GM12872 (cell line): ENCODE measurements around the gene MORC2.

Experiments used
- TF ChIP-seq, protein P1 (sequence below): IDR thresholded peaks from 3 replicates; pipeline ENCODE4 v1.5.1; 2011; ENCODE audit warnings: low read depth, mild to moderate bottlenecking, low read length, moderate library complexity; ENCODE audit not compliant: insufficient read depth

The MORC2 gene

DNA sequence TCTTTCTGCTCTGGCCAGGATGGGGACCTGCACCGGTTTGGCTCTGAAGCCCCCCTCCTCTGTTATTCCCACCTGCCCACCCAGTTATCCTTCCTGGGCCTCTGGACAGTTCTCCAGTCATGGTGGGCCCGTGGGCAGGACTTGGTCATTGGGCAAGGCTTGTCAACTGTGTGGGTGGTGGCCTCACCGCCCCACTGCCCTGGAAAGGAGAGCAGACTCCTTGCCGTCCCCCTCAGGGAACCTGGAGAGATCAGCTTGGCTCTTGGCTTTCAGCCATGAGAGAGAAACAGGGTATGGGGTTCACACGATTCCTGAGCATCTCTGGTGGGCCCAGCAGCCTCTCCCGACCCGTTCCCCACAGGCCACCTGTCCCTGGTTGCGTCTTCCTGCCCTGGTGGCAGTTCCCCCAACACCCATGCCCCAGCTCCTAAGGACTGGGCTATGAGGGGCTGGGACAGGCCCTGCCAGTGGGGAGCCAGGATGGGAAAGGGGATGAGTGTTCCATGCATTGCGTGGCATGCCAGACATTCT lies 92.3 kb downstream of the MORC2 start:
- TF ChIP-seq, protein P1, sequence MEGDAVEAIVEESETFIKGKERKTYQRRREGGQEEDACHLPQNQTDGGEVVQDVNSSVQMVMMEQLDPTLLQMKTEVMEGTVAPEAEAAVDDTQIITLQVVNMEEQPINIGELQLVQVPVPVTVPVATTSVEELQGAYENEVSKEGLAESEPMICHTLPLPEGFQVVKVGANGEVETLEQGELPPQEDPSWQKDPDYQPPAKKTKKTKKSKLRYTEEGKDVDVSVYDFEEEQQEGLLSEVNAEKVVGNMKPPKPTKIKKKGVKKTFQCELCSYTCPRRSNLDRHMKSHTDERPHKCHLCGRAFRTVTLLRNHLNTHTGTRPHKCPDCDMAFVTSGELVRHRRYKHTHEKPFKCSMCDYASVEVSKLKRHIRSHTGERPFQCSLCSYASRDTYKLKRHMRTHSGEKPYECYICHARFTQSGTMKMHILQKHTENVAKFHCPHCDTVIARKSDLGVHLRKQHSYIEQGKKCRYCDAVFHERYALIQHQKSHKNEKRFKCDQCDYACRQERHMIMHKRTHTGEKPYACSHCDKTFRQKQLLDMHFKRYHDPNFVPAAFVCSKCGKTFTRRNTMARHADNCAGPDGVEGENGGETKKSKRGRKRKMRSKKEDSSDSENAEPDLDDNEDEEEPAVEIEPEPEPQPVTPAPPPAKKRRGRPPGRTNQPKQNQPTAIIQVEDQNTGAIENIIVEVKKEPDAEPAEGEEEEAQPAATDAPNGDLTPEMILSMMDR = no peak

DNA sequence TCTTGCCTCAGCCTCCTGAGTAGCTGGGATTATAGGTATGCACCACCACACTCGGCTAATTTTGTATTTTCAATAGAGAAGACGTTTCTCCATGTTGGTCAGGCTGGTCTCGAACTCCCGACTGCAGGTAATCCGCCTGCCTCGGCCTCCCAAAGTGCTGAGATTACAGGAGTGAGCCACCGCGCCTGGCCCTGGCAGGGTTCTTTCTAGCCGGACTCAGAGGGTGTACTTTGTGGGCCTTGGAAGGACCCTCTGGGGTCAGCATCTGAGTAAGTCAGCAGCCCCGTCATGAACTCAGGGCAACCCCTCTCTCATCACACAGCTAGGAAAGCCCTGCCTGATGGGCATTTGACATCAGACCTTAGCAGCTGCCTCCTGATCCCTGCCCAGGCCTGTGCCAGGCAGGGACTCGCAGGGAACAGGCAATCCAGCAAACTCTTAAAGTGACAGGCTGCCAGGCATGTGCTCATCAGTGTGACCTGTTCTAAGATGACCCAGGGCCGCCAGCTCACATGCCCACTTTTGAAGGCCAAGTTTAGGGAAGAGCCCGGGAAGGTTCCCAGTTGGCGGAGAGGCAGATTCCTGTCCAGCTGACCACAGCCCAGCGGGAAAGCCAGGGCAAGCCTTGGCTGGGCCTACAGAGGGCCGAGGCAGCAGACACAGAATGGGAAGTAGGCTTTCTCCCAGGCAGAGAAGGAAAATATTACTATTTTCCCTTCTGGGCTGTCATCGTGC lies 92.9 kb downstream of the MORC2 start:
- TF ChIP-seq, protein P1 = no peak
